Measurements from ENCODE around the gene WNT4.

GRCh38 chr1:22127731-22128130 is 15.2 kb downstream of the WNT4 start:
- TF ChIP-seq CTCF (IDR thresholded peaks at IDR 0.05), result no peak
- no peak for TF ChIP-seq POLR2A (IDR thresholded peaks at IDR 0.05)

Data from uterus (tissue), 2 donors.